Peyer's patch (tissue), 4 donors: Measurements from ENCODE around the gene GLUL. TPM values are rescaled to one million over a fixed set of nuclear protein-coding genes. Genes with fewer than 3 reads are reported as not detected.
"Not testable (repeated sequence)": the region's sequence is repeated elsewhere in the genome, so short reads cannot be mapped to it uniquely, and the experiment has no call there.

Experiments
- DNase-seq, 3 donors: peaks; one replicate each; pipeline ENCODE4 v3.0.0-alpha.2; 2017 to 2019
- H3K27ac ChIP-seq, 4 donors: fragments of 200-600 bp; sonication (generic); one replicate each; pipeline ENCODE4 v1.5.1; 2016 to 2019
- H3K27me3 ChIP-seq, 2 donors: fragments of 200-600 bp; sonication (generic); one replicate each; pipeline ENCODE4 v1.5.1; 2019
- H3K36me3 ChIP-seq, 3 donors: fragments of 200-600 bp; sonication (generic); one replicate each; pipeline ENCODE4 v1.5.1; 2016 to 2019
- H3K4me1 ChIP-seq, 4 donors: fragments of 200-600 bp; sonication (generic); one replicate each; pipeline ENCODE4 v1.5.1; 2016 to 2019
- H3K4me3 ChIP-seq, 4 donors: fragments of 200-600 bp; sonication (generic); 1 replicate in 3 of 4; 2 replicates in 1 of 4; pipeline ENCODE4 v1.5.1; 2016 to 2019; ENCODE audit warnings: mild to moderate bottlenecking in 1 of 4
- H3K9me3 ChIP-seq, 4 donors: fragments of 200-600 bp; sonication (generic); one replicate each; pipeline ENCODE4 v1.5.1; 2016 to 2019; ENCODE audit warnings: mild to moderate bottlenecking in 1 of 4
- CTCF ChIP-seq, 6 experiments: fragments of 450-650 bp in 4 of 6; fragments of 200-600 bp in 2 of 6; sonication (generic) in 1 of 6; IDR thresholded peaks; one replicate each; pipeline ENCODE4 v1.5.1; 2017 to 2019; ENCODE audit warnings: antibody characterized with exemption in 6 of 6, mild to moderate bottlenecking in 3 of 6, moderate library complexity in 1 of 6
- POLR2A ChIP-seq, 2 donors: fragments of 450-650 bp; IDR thresholded peaks; one replicate each; pipeline ENCODE4 v1.5.1; 2017; ENCODE audit warnings: antibody characterized with exemption in 2 of 2, mild to moderate bottlenecking in 2 of 2, moderate library complexity in 2 of 2
- total RNA-seq, 4 donors: library from RNA; depleted of rRNA; stranded (reverse); fragments of >200 nt; gene quantifications; one replicate each; pipeline ENCODE4 v1.1.0, GENCODE V29; 2016

The GLUL gene
- total RNA-seq, 4 donors from 2014 or later, result 148 to 864 (median 443) TPM

DNA sequence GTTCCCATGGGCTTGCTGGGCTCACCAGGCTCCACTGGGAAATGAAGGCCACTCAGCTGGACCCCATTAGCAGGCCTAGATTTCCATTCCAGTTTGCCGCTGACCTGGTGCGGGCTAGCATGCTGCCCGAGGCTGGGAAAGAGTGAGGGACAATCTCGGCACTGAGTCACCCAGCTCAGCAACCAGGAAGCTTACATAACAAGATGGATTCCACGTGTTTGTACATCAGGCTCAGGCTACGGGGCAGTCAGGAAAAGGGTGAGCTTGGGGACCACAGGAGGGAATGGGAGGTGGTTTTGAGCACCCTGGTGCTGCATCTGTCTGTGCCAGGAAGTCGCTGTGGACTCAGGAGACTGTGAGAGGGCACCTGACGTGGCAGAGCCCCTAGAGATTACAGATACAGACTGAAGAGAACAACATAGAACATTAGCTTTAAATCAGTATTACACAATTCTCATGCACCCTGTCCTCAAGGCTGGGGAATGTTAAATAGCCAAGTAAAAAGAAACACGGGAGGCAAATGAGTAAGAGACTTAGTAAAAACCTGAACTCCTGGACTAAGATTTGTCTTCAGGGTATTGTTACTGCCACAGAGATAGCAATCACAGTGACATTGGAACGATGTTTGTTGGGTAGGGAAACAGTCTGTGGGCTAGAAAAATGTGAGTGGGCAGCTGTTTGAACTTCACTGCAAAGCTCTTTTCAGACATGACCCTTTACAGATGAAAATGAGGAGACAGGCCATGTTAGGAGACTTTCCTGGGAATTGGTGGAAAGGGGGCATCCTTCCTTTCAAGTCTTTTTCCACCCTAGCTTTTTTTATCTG is 51.1 kb downstream of the GLUL start:
- Histone ChIP-seq H3K27me3 (no peaks in the 10 kb centered on the region), H3K36me3 (no peaks in the 10 kb centered on the region), H3K27ac (peak overlapping the region in 1 of 4 donors; percentile 3), H3K9me3 (no peaks in the 10 kb centered on the region), H3K4me3 (no peak overlapping the region), H3K4me1 (no peaks in the 10 kb centered on the region)
- no peak for DNase-seq
- TF ChIP-seq CTCF (IDR thresholded peaks at IDR 0.05) (no peak), POLR2A (IDR thresholded peaks at IDR 0.05) (no peak)

DNA sequence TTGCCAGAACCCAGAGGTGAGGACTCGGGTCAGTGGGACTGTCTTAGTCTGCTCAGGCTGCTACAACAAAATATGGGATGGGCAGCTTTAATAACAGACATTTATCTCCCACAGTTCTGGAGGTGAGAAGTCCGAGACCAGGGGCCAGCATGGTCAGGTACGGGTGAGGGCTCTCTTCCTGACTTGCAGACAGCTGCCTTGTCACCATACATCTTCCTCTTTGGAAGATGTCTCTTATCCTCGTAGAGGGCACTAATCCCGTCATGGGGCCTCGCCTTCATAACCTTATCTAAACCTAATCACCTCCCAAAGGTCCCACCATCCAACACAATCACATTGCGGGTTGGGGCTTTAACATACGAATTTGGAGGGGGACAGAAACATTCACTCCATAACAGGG is 51.9 kb downstream of the GLUL start:
- H3K4me3 ChIP-seq, result no peak overlapping the region
- H3K9me3 ChIP-seq, result no peaks in the 10 kb centered on the region
- no peaks in the 10 kb centered on the region for H3K27me3 ChIP-seq
- DNase-seq, result no peak
- no peaks in the 10 kb centered on the region for H3K4me1 ChIP-seq
- H3K27ac ChIP-seq, result no peak overlapping the region
- TF ChIP-seq POLR2A (IDR thresholded peaks at IDR 0.05) (no peak), CTCF (IDR thresholded peaks at IDR 0.05) (no peak)
- no peaks in the 10 kb centered on the region for H3K36me3 ChIP-seq

- no peaks in the 10 kb centered on the region for H3K36me3 ChIP-seq
- H3K4me3 ChIP-seq, result no peak overlapping the region
- peak overlapping the region in 1 of 4 donors; percentile 2 for H3K27ac ChIP-seq
- no peaks in the 10 kb centered on the region for H3K4me1 ChIP-seq
- TF ChIP-seq CTCF (IDR thresholded peaks at IDR 0.05), result no peak
- no peaks in the 10 kb centered on the region for H3K27me3 ChIP-seq
- no peak for DNase-seq
- no peaks in the 10 kb centered on the region for H3K9me3 ChIP-seq
Observed at GRCh38 chr1:182338806-182339370, 52.7 kb downstream of the GLUL start.

GRCh38 chr1:182337736-182338571 is 53.6 kb downstream of the GLUL start:
- Histone ChIP-seq H3K36me3 (no peaks in the 10 kb centered on the region), H3K27me3 (no peaks in the 10 kb centered on the region), H3K27ac (peak overlapping the region in 3 of 4 donors; percentile 2 to 29 (median 25)), H3K4me1 (no peaks in the 10 kb centered on the region), H3K9me3 (no peaks in the 10 kb centered on the region), H3K4me3 (no peak overlapping the region)
- DNase-seq, result peak in 1 of 3 donors; percentile 48
- TF ChIP-seq POLR2A (IDR thresholded peaks at IDR 0.05) (no peak), CTCF (IDR thresholded peaks at IDR 0.05) (no peak)

DNA sequence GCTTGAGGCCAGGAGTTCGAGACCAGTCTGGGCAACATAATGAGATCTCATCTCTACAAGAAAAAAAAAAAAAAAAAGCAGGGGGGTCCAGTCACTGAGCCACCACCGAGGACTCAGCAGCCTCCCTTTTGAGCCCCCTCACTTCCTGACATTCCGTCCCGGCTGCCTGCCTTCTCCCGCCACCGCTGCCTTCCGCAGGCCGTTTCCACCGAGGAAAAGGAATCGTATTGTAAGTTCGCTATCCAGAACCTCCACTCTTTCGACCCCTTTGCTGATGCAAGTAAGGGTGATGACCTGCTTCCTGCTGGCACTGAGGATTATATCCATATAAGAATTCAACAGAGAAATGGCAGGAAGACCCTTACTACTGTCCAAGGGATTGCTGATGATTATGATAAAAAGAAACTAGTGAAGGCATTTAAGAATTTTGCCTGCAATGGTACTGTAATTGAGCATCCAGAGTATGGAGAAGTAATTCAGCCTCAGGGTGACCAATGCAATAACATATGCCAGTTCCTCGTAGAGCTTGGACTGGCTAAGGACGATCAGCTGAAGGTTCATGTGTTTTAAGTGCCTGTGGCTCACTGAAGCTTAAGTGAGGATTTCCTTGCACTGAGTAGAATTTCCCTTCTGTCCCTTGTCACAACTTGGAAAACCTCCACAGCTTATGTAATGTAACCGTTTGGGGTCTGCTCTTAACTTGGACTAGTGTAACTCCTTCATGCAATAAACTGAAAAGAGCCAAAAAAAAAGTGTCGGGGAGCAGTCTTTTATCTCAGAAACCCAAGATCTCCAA is 55.6 kb downstream of the GLUL start:
- no peaks in the 10 kb centered on the region for H3K36me3 ChIP-seq
- H3K9me3 ChIP-seq, result no peaks in the 10 kb centered on the region
- H3K4me3 ChIP-seq, result no peak overlapping the region
- DNase-seq, result no peak
- H3K4me1 ChIP-seq, result no peaks in the 10 kb centered on the region
- no peaks in the 10 kb centered on the region for H3K27me3 ChIP-seq
- TF ChIP-seq POLR2A (IDR thresholded peaks at IDR 0.05) (no peak), CTCF (IDR thresholded peaks at IDR 0.05) (no peak)
- H3K27ac ChIP-seq, result no peak overlapping the region

- H3K27ac ChIP-seq, H3K27me3 ChIP-seq, H3K9me3 ChIP-seq, DNase-seq, H3K4me3 ChIP-seq, H3K36me3 ChIP-seq, H3K4me1 ChIP-seq: not testable (repeated sequence)
Observed at GRCh38 chr1:182333071-182333571, 58.5 kb downstream of the GLUL start.
